Stimulated activated naive B cell treated with anti-CD40 and anti-IgM and Interleukin-4, amounts not matched to agents 10 μg/mL and 1 μg/mL and 100 μg/mL, for 72 hours (primary cell): ENCODE data around the gene NR1D2.
"Not testable (repeated sequence)": the region's sequence is repeated elsewhere in the genome, so short reads cannot be mapped to it uniquely, and the experiment has no call there.

ENCODE experiments used
- ATAC-seq, 2 donors: fragments of 150-1000 bp; cut with Tn5 transposase; replicated peaks; 2 replicates each; pipeline ENCODE4 v1.10.0; 2021; ENCODE audit warnings: moderate library complexity in 1 of 2
- DNase-seq: peaks from one replicate; pipeline ENCODE4 v3.0.0; 2021
- H3K27ac Mint-ChIP-seq: one replicate; pipeline ENCODE4 v1.8.0; 2022; ENCODE audit warnings: mild to moderate bottlenecking, mixed read lengths
- H3K27me3 Mint-ChIP-seq, 2 donors: one replicate each; pipeline ENCODE4 v1.8.0; 2022; ENCODE audit warnings: mixed read lengths in 2 of 2
- H3K36me3 Mint-ChIP-seq, 2 donors: one replicate each; pipeline ENCODE4 v1.8.0; 2022; ENCODE audit warnings: mixed read lengths in 2 of 2, mild to moderate bottlenecking in 1 of 2
- H3K4me1 Mint-ChIP-seq, 2 donors: one replicate each; pipeline ENCODE4 v1.8.0; 2022; ENCODE audit warnings: mixed read lengths in 2 of 2, mild to moderate bottlenecking in 1 of 2
- H3K4me3 Mint-ChIP-seq, 2 donors: one replicate each; pipeline ENCODE4 v1.8.0; 2022; ENCODE audit warnings: mild to moderate bottlenecking in 2 of 2, mixed read lengths in 2 of 2, moderate library complexity in 1 of 2
- H3K9me3 Mint-ChIP-seq, 2 donors: one replicate each; pipeline ENCODE4 v1.8.0; 2022; ENCODE audit warnings: mixed read lengths in 2 of 2, mild to moderate bottlenecking in 1 of 2

The NR1D2 gene

GRCh38 chr3:23944861-23945662 lies at the start of gene NR1D2:
Gene NR1D2, plus strand, starts transcription at chr3:23945286. Its CDS starts 293 bp downstream, at chr3:23945579.
- Mint-ChIP-seq H3K4me1 (peaks cover 19 to 35% of the 10 kb centered on the region in 2 donors), H3K4me3 (peak within 1 kb of the TSS; percentile 87 to 92), H3K9me3 (no peaks in the 10 kb centered on the region), H3K27me3 (no peaks in the 10 kb centered on the region), H3K27ac (peak within 1 kb of the TSS; percentile 95), H3K36me3 (no peaks in the 10 kb centered on the region)
- peak; percentile 59 for DNase-seq
- peak; percentile 61 to 62 for ATAC-seq

- H3K4me1 Mint-ChIP-seq = peaks cover 1 to 10% of the 10 kb centered on the region in 2 donors
- peaks cover 39 to 58% of the 10 kb centered on the region in 2 donors for H3K36me3 Mint-ChIP-seq
- H3K4me3 Mint-ChIP-seq = no peak overlapping the region
- ATAC-seq (no peak), DNase-seq (no peak)
- no peaks in the 10 kb centered on the region for H3K9me3 Mint-ChIP-seq
- no peak overlapping the region for H3K27ac Mint-ChIP-seq
- no peaks in the 10 kb centered on the region for H3K27me3 Mint-ChIP-seq
Measured at GRCh38 chr3:23900744-23901143, 44.3 kb upstream of the NR1D2 start.

DNA sequence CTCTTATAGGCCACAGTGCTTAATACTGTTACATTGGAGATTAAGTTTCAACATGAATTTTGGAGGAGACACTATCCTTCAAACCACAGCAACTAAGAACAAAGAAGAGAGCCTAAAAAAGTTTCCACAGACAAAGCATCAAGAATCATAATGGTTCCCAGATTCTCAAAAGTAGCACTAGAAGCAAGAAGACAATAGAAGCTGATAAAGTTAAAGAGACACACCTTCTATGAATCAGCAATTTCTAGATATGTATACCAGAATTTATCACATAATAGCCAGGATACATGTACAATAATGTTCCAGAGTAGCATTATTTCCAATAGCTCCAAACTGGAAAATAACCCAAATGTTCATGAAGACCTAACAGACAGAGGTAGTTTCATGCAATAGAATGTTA lies 40.5 kb upstream of the NR1D2 start:
- DNase-seq (no peak), ATAC-seq (no peak)
- Mint-ChIP-seq H3K27ac (no peak overlapping the region), H3K4me1 (no peaks in the 10 kb centered on the region), H3K27me3 (no peaks in the 10 kb centered on the region), H3K4me3 (no peak overlapping the region), H3K36me3 (peaks cover 24 to 37% of the 10 kb centered on the region in 2 donors), H3K9me3 (no peaks in the 10 kb centered on the region)

DNA sequence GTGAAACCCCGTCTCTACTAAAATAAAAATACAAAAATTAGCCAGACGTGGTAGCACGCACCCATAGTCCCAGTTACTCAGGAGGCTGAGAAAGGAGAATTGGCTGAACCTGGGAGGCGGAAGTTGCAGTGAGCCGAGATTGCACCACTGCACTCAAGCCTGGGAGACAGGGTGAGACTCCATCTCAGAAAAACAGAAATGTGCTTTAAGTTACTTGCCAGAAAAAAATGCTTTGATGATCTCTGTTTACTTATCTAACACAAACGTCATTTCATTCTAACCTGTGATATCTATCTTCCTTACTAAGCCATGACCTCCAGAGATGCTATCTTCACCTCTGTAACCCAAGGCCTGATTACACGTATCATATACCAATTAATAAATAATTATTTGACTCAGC lies 35.7 kb upstream of the NR1D2 start:
- ATAC-seq (no peak), DNase-seq (no peak)
- Mint-ChIP-seq H3K27ac (no peak overlapping the region), H3K9me3 (no peaks in the 10 kb centered on the region), H3K36me3 (peaks cover 19 to 20% of the 10 kb centered on the region in 2 donors), H3K4me1 (peaks cover 0 to 5% of the 10 kb centered on the region in 2 donors), H3K27me3 (no peaks in the 10 kb centered on the region), H3K4me3 (no peak overlapping the region)

DNA sequence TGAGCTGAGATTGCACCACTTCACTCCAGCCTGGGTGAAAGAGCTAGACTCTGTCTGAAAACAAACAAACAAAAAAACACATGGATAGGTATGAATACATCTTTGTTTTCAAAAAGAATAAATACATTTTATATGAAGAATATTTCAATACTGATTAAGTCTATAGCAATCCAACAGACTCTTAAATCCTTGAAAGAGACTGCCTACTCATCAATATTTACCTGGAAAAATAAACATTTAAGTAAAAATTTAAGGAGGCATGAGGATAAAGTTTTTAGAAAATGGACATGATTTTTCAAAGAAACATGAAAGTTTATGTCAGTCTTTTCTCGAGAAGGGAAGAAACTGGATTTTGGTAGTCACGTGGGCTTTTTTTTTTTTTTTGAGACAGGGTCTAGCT lies 33.7 kb upstream of the NR1D2 start:
- H3K4me1 Mint-ChIP-seq = peaks cover 5 to 23% of the 10 kb centered on the region in 2 donors
- H3K36me3 Mint-ChIP-seq = peaks cover 5 to 9% of the 10 kb centered on the region in 2 donors
- DNase-seq (no peak), ATAC-seq (no peak)
- no peak overlapping the region for H3K27ac Mint-ChIP-seq
- peaks cover 0 to 4% of the 10 kb centered on the region in 2 donors for H3K27me3 Mint-ChIP-seq
- H3K4me3 Mint-ChIP-seq = no peak overlapping the region
- no peaks in the 10 kb centered on the region for H3K9me3 Mint-ChIP-seq

DNA sequence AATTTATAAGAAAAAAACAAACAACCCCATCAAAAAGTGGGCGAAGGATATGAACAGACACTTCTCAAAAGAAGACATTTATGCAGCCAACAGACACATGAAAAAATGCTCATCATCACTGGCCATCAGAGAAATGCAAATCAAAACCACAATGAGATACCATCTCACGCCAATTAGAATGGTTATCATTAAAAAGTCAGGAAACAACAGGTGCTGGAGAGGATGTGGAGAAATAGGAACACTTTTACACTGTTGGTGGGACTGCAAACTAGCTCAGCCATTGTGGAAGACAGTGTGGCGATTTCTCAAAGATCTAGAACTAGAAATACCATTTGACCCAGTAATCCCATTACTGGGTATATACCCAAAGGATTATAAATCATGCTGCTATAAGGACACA lies 32.8 kb upstream of the NR1D2 start:
- H3K27me3 Mint-ChIP-seq, ATAC-seq, H3K9me3 Mint-ChIP-seq, H3K27ac Mint-ChIP-seq, DNase-seq, H3K4me3 Mint-ChIP-seq: not testable (repeated sequence)
- Mint-ChIP-seq H3K4me1 (peaks cover 5 to 25% of the 10 kb centered on the region in 2 donors), H3K36me3 (peaks cover 10 to 14% of the 10 kb centered on the region in 2 donors)

- ATAC-seq (no peak), DNase-seq (no peak)
- Mint-ChIP-seq H3K9me3 (no peaks in the 10 kb centered on the region), H3K27me3 (peaks cover 0 to 4% of the 10 kb centered on the region in 2 donors), H3K36me3 (peaks cover 19 to 23% of the 10 kb centered on the region in 2 donors), H3K4me3 (no peak overlapping the region), H3K27ac (no peak overlapping the region), H3K4me1 (peaks cover 9 to 33% of the 10 kb centered on the region in 2 donors)
Measured at GRCh38 chr3:23913182-23913581, 31.9 kb upstream of the NR1D2 start.

GRCh38 chr3:23913873-23914743 lies 31.0 kb upstream of the NR1D2 start:
- peaks cover 27 to 28% of the 10 kb centered on the region in 2 donors for H3K36me3 Mint-ChIP-seq
- peaks cover 0 to 4% of the 10 kb centered on the region in 2 donors for H3K27me3 Mint-ChIP-seq
- no peaks in the 10 kb centered on the region for H3K9me3 Mint-ChIP-seq
- no peak for ATAC-seq
- no peak overlapping the region for H3K4me3 Mint-ChIP-seq
- no peak overlapping the region for H3K27ac Mint-ChIP-seq
- peaks cover 16 to 42% of the 10 kb centered on the region in 2 donors for H3K4me1 Mint-ChIP-seq
- DNase-seq = no peak

- H3K27ac Mint-ChIP-seq = no peak overlapping the region
- no peaks in the 10 kb centered on the region for H3K9me3 Mint-ChIP-seq
- peak overlapping the region; percentile 96 to 99 for H3K4me3 Mint-ChIP-seq
- peaks cover 0 to 4% of the 10 kb centered on the region in 2 donors for H3K27me3 Mint-ChIP-seq
- DNase-seq (no peak), ATAC-seq (no peak)
- H3K36me3 Mint-ChIP-seq = peaks cover 34 to 38% of the 10 kb centered on the region in 2 donors
- H3K4me1 Mint-ChIP-seq = peaks cover 23 to 57% of the 10 kb centered on the region in 2 donors
Measured at GRCh38 chr3:23915537-23916108, 29.5 kb upstream of the NR1D2 start.

GRCh38 chr3:23916152-23916885 lies 28.8 kb upstream of the NR1D2 start:
- H3K27ac Mint-ChIP-seq = peak overlapping the region; percentile 100
- peak overlapping the region; percentile 96 to 99 for H3K4me3 Mint-ChIP-seq
- no peaks in the 10 kb centered on the region for H3K9me3 Mint-ChIP-seq
- peak; percentile 52 to 56 for ATAC-seq
- peaks cover 0 to 4% of the 10 kb centered on the region in 2 donors for H3K27me3 Mint-ChIP-seq
- peaks cover 35 to 42% of the 10 kb centered on the region in 2 donors for H3K36me3 Mint-ChIP-seq
- peaks cover 25 to 57% of the 10 kb centered on the region in 2 donors for H3K4me1 Mint-ChIP-seq
- no peak for DNase-seq

DNA sequence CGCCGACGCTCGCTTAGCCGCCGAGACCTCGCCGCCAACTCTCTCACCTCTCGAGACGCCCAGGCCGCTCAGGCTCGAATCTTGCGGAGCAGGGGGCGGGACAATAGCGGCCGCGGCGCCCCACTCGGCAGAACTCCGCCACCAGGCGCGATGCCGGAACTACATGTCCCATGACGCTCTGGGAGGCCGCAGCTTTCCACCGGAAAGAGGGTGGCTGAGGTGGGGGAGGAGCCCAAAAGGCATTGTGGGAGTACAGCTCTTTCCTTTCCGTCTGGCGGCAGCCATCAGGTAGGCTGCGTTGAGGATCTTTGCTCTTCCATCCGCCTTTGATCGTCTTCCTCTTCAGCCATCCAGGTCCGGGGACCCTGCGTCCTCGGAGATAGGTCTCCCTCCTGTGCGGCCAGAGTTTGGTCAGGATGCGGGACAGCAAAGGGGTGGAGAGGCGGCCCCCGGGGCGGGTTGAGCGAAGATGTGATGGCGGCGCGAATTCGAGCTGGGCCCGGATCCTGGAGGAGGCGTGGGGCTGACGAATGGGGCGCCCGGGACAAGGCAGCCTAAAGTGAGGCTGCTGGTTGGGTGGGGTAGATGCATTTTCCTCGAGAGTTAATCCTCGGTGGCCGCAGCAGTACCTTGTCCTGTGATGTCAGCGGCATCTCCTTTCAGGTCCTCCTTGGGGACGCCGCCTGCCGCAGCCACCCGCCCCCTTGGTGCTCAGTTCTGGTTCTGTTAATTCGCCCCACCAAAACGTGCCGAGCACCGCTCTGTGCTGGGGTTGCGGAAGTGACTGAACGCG lies 28.0 kb upstream of the NR1D2 start, which contains the start of the genes NKIRAS1 and RPL15:
NKIRAS1 (minus strand) TSS at position 105 of the 793 bp plus-strand sequence. CDS start 6,086 bp downstream, outside the sequence.
RPL15 (plus strand) TSS at position 247 of the 793 bp plus-strand sequence. CDS start 728 bp downstream, outside the sequence.
- H3K27me3 Mint-ChIP-seq = peaks cover 0 to 4% of the 10 kb centered on the region in 2 donors
- peaks cover 26 to 57% of the 10 kb centered on the region in 2 donors for H3K4me1 Mint-ChIP-seq
- peak within 1 kb of the TSS; percentile 96 to 99 for H3K4me3 Mint-ChIP-seq
- DNase-seq = peak; percentile 97
- peak; percentile 92 to 93 for ATAC-seq
- peaks cover 42 to 45% of the 10 kb centered on the region in 2 donors for H3K36me3 Mint-ChIP-seq
- H3K9me3 Mint-ChIP-seq = no peaks in the 10 kb centered on the region
- peak within 1 kb of the TSS; percentile 100 for H3K27ac Mint-ChIP-seq

- DNase-seq, H3K9me3 Mint-ChIP-seq, ATAC-seq, H3K27me3 Mint-ChIP-seq: not testable (repeated sequence)
- Mint-ChIP-seq H3K27ac (peak overlapping the region; percentile 100), H3K4me3 (peak overlapping the region; percentile 96 to 99), H3K36me3 (peaks cover 42 to 45% of the 10 kb centered on the region in 2 donors), H3K4me1 (peaks cover 26 to 57% of the 10 kb centered on the region in 2 donors)
Measured at GRCh38 chr3:23917679-23918303, 27.3 kb upstream of the NR1D2 start.
